ENCODE data around the gene GPRIN3. TPM values are rescaled to one million over a fixed set of nuclear protein-coding genes. Genes with fewer than 3 reads are reported as not detected.
A peak's percentile ranks its signal among the peaks of the same experiment; 100 is the strongest.

Gene GPRIN3
- total and polyA plus RNA-seq, 7 donors: 1.6 to 4.6 (median 1.8) TPM

GRCh38 chr4:89308161-89308500 is 531 bp upstream of the GPRIN3 start:
- intact Hi-C loops (cut with DNase I): no loop called here
- WGBS, 2 donors: 20 to 27% methylated on average over 6 of the region's 6 CpGs

GRCh38 chr4:89307178-89307445 is 488 bp downstream of the GPRIN3 start:
- WGBS, 2 donors: 2 to 6% methylated on average over 6 of the region's 6 CpGs
- H3K9me3 ChIP-seq: no peaks in the 10 kb centered on the region
- TF ChIP-seq CTCF (IDR thresholded peaks at IDR 0.05) (no peak), POLR2AphosphoS5 (IDR thresholded peaks at IDR 0.05) (no peak), EP300 (IDR thresholded peaks at IDR 0.05) (no peak), POLR2A (IDR thresholded peaks at IDR 0.05) (no peak)
- DNase-seq: no peak
- H3K27ac ChIP-seq: peak overlapping the region in 3 of 4 donors; percentile 52 to 64 (median 64)
- no peaks in the 10 kb centered on the region for H3K36me3 ChIP-seq
- H3K27me3 ChIP-seq: peaks cover 0 to 7% (median 0%) of the 10 kb centered on the region in 3 donors
- peak overlapping the region; percentile 34 to 64 (median 56) for H3K4me3 ChIP-seq
- intact Hi-C loops (cut with DNase I): no loop called here
- peaks cover 0 to 14% (median 12%) of the 10 kb centered on the region in 4 donors for H3K4me1 ChIP-seq

More at GRCh38 chr4:89308161-89308500, 531 bp upstream of the GPRIN3 start:
- no peak for DNase-seq
- Histone ChIP-seq H3K36me3 (no peaks in the 10 kb centered on the region), H3K9me3 (no peaks in the 10 kb centered on the region), H3K27ac (peak overlapping the region in 3 of 4 donors; percentile 55 to 64 (median 64)), H3K4me1 (peaks cover 0 to 14% (median 12%) of the 10 kb centered on the region in 4 donors), H3K27me3 (peaks cover 0 to 7% (median 0%) of the 10 kb centered on the region in 3 donors), H3K4me3 (peak overlapping the region; percentile 34 to 64 (median 56))
- TF ChIP-seq POLR2A (IDR thresholded peaks at IDR 0.05) (no peak), CTCF (IDR thresholded peaks at IDR 0.05) (no peak), EP300 (IDR thresholded peaks at IDR 0.05) (no peak), POLR2AphosphoS5 (IDR thresholded peaks at IDR 0.05) (no peak)

- peaks cover 0 to 14% (median 12%) of the 10 kb centered on the region in 4 donors for H3K4me1 ChIP-seq
- H3K9me3 ChIP-seq: no peaks in the 10 kb centered on the region
- intact Hi-C loops (cut with DNase I): no loop called here
- peak overlapping the region in 3 of 4 donors; percentile 49 to 64 (median 63) for H3K4me3 ChIP-seq
- peaks cover 0 to 7% (median 0%) of the 10 kb centered on the region in 3 donors for H3K27me3 ChIP-seq
- DNase-seq: no peak
- TF ChIP-seq POLR2A (IDR thresholded peaks at IDR 0.05) (no peak), EP300 (IDR thresholded peaks at IDR 0.05) (no peak), POLR2AphosphoS5 (IDR thresholded peaks at IDR 0.05) (no peak), CTCF (IDR thresholded peaks at IDR 0.05) (no peak)
- H3K27ac ChIP-seq: peak overlapping the region in 1 of 4 donors; percentile 64
- no peaks in the 10 kb centered on the region for H3K36me3 ChIP-seq
- 9 to 35% methylated on average over 11 of the region's 11 CpGs for whole genome bisulfite sequencing, 2 donors
Observed at GRCh38 chr4:89306486-89307177, 968 bp downstream of the GPRIN3 start.

GRCh38 chr4:89305712-89306437 is 1.7 kb downstream of the GPRIN3 start:
- no peaks in the 10 kb centered on the region for H3K9me3 ChIP-seq
- WGBS, 2 donors: 9 to 47% methylated on average over 8 of the region's 8 CpGs
- intact Hi-C loops (cut with DNase I): no loop called here

More at GRCh38 chr4:89305712-89306437, 1.7 kb downstream of the GPRIN3 start:
- no peaks in the 10 kb centered on the region for H3K36me3 ChIP-seq
- peaks cover 0 to 14% (median 12%) of the 10 kb centered on the region in 4 donors for H3K4me1 ChIP-seq
- H3K27me3 ChIP-seq: peaks cover 0 to 7% (median 0%) of the 10 kb centered on the region in 3 donors
- H3K4me3 ChIP-seq: peak overlapping the region in 2 of 4 donors; percentile 11 to 64
- no peak overlapping the region for H3K27ac ChIP-seq
- DNase-seq: no peak
- TF ChIP-seq POLR2A (IDR thresholded peaks at IDR 0.05) (no peak), CTCF (IDR thresholded peaks at IDR 0.05) (no peak), POLR2AphosphoS5 (IDR thresholded peaks at IDR 0.05) (no peak), EP300 (IDR thresholded peaks at IDR 0.05) (no peak)
